Prostate gland (tissue), 2 donors: ENCODE data around the gene TBC1D21. TPM values are rescaled to one million over a fixed set of nuclear protein-coding genes. Genes with fewer than 3 reads are reported as not detected.

ENCODE experiments used
- DNase-seq: peaks from one replicate; pipeline ENCODE4 v3.0.0-alpha.2; 2019; ENCODE audit warnings: low spot score
- H3K27ac ChIP-seq, 2 donors: fragments of 200-600 bp; sonication (generic); 2 replicates each; pipeline ENCODE4 v1.5.1; 2017 to 2019
- H3K27me3 ChIP-seq: fragments of 200-600 bp; sonication (generic); replicated peaks from 2 replicates; pipeline ENCODE4 v1.5.1; 2019; ENCODE audit not compliant: insufficient read depth
- H3K36me3 ChIP-seq, 2 donors: fragments of 200-600 bp; sonication (generic); 1 replicate in 1 of 2; 2 replicates in 1 of 2; pipeline versions ENCODE4 v1.5.1 to v1.8.1; 2017 to 2019
- H3K4me1 ChIP-seq: fragments of 200-600 bp; sonication (generic); replicated peaks from 2 replicates; pipeline ENCODE4 v1.5.1; 2019
- H3K4me3 ChIP-seq, 2 donors: fragments of 200-600 bp; sonication (generic); 2 replicates each; pipeline ENCODE4 v1.5.1; 2017 to 2019
- H3K9me3 ChIP-seq: fragments of 200-600 bp; sonication (generic); 2 replicates; pipeline ENCODE4 v1.5.1; 2017
- POLR2A ChIP-seq: fragments of 450-650 bp; IDR thresholded peaks from one replicate; pipeline ENCODE4 v1.6.1; 2016; ENCODE audit warnings: antibody characterized with exemption, mild to moderate bottlenecking
- POLR2AphosphoS5 ChIP-seq: sonication (generic); formaldehyde crosslinking; IDR thresholded peaks from one replicate; pipeline ENCODE4 v1.6.1; 2017; ENCODE audit warnings: antibody characterized with exemption
- WGBS: methylation state at CpG from one replicate; pipeline ENCODE4 v1.1.5; 2018; 5-methylcytosine and 5-hydroxymethylcytosine counted together
- intact Hi-C: fragments of 100-400 bp; cut with DNase I; formaldehyde crosslinking; loops from one replicate; pipeline ENCODE4 v1.14.2; 2022
- total RNA-seq, 2 donors: library from RNA; depleted of rRNA; stranded (reverse); fragments of >200 nt; gene quantifications; one replicate each; pipeline ENCODE4 v1.1.0, GENCODE V29; 2016
- TF ChIP-seq, protein P1 (sequence below), 4 experiments: fragments of 200-600 bp in 2 of 4; fragments of 450-650 bp in 2 of 4; sonication (generic) in 2 of 4; IDR thresholded peaks; 1 replicate in 3 of 4; 2 replicates in 1 of 4; pipeline ENCODE4 v1.5.1; 2016 to 2019; ENCODE audit warnings: antibody characterized with exemption in 4 of 4, mild to moderate bottlenecking in 2 of 4, moderate library complexity in 2 of 4

The TBC1D21 gene
- total RNA-seq, 2 donors from 2014 or later, result 1.4 TPM; not detected in 1

DNA sequence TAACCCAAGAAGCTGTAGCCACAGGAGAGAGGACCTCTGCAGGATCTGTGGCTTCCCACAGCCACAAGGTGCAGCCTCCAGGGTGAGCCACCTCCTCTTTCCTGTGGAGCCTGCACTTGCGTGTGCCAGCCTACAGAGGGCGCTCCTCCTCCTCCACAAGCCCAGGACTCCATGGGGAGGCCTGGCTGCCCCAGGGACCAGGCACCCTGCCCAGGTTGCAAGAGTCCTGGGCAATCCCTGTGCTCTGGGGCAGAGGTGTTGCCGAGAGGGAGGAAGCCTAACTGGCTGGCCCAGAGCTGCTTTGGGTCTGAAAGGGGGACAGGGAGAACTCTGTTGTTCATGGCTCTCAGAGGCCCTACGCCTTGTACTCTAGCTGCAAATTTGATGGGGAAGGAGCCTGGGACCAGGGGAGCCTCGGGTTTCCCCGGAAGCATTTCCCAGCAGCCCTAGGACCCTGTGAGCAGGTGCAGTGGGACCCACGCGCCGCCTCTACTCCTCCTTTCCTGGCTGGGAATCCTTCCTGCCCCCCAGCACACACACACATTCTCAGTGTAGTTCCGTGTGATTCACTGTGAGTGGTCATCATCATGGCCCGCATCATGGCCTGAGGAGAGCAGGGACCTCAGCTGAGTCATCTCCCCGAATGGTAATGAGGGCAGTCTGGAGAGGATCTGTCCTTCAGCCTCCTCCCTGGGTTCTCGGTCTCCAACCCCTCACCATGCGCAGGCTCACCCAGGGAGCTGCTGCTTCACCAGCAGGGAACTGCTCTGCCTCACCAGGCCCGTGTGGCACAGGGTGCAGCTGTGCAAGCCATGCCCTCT, 24.3 kb downstream of the TBC1D21 start:
- intact Hi-C loops, result no loop called here
- H3K27ac ChIP-seq, result no peak overlapping the region

DNA sequence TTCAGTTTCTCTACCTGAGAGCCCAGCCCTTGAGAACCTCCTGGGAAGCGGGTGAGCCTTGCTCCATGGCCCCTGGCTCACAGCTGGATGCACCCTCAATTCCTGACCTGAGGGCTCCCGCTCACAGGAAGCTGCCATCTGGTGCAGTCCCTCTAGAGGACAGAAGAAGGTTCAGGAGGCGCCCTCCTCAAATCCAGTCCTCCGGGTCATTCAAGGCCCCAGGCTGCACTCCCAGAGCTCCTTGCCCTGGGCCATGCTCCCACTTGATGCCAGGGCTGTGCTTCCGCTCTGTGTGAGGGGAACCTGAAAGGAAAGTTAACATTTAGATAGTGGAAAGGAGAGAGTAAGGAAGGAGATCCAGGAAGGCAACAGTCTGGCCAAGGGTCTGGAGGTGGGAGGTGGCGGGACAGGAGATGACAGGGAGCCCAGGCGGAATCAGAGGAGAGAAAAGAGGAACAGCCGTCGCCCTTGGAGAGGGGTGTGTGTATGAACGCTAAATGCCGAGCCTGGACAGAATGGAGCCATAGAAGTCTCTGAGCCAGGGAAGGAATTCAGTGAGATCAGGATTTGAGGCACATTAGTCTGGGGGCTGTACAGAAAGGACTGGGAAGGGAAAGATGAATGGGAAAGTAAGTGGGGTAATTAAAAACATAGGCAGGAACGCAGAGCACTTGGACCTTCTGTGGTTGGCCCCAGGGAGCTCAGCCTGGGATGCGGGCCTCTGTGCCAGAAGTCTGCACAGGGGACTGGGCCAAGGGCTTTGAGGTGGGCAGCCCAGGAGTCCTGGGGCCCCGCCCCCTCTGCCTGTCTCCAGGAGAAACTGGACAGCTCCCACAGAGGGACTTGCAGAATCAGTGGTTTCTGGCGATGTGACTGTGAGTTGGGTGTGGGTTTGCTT, 26.1 kb downstream of the TBC1D21 start:
- 58% methylated on average over 15 of the region's 15 CpGs for WGBS
- intact Hi-C loops, result no loop called here

More for the DNA sequence above, 24.3 kb downstream of the TBC1D21 start:
- no peak for TF ChIP-seq POLR2AphosphoS5
- TF ChIP-seq, protein P1, sequence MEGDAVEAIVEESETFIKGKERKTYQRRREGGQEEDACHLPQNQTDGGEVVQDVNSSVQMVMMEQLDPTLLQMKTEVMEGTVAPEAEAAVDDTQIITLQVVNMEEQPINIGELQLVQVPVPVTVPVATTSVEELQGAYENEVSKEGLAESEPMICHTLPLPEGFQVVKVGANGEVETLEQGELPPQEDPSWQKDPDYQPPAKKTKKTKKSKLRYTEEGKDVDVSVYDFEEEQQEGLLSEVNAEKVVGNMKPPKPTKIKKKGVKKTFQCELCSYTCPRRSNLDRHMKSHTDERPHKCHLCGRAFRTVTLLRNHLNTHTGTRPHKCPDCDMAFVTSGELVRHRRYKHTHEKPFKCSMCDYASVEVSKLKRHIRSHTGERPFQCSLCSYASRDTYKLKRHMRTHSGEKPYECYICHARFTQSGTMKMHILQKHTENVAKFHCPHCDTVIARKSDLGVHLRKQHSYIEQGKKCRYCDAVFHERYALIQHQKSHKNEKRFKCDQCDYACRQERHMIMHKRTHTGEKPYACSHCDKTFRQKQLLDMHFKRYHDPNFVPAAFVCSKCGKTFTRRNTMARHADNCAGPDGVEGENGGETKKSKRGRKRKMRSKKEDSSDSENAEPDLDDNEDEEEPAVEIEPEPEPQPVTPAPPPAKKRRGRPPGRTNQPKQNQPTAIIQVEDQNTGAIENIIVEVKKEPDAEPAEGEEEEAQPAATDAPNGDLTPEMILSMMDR (IDR thresholded peaks at IDR 0.05), result peak; percentile 44 to 65 (median 59)
- no peak overlapping the region for H3K4me3 ChIP-seq
- H3K36me3 ChIP-seq, result no peaks in the 10 kb centered on the region
- no peaks in the 10 kb centered on the region for H3K4me1 ChIP-seq
- H3K9me3 ChIP-seq, result no peaks in the 10 kb centered on the region
- H3K27me3 ChIP-seq, result no peaks in the 10 kb centered on the region
- no peak for DNase-seq
- WGBS, result 80% methylated on average over 15 of the region's 15 CpGs

DNA sequence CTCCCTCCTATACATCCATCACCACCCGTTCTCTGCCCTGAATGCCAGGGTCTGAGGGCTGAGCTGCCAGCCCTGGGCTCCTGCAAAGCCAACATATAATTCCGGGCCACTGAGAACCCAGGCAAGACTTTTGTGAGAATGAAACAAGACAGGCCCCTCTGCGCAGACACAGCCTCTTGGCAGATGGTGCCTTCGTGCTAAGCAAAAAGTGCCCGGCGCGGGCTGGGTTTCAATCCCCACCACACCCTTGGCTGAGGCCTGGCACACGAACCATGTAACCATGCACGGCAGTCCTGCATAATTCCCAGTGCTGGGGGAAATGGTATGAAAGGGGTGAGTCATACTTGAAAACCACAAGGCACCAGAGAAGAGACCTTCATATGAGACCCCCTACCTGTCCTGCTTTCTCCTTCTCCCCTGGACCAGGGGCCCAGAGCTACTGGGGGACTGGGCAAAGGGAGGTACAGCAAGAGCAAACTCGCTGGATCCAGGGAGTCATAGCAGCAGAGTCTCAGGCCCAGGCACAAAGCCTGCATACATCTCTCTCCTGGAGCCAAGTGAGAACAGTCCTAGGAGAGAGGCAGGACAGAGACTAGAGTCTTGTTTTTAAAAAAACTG, 26.8 kb downstream of the TBC1D21 start:
- no peak for DNase-seq
- H3K9me3 ChIP-seq, result no peaks in the 10 kb centered on the region
- no peak overlapping the region for H3K4me3 ChIP-seq
- H3K27ac ChIP-seq, result no peak overlapping the region
- intact Hi-C loops, result no loop called here
- H3K27me3 ChIP-seq, result no peaks in the 10 kb centered on the region
- TF ChIP-seq, protein P1 (IDR thresholded peaks at IDR 0.05), result no peak
- TF ChIP-seq POLR2AphosphoS5 (no peak), POLR2A (no peak)
- no peaks in the 10 kb centered on the region for H3K4me1 ChIP-seq
- 71% methylated on average over 10 of the region's 10 CpGs for WGBS
- no peaks in the 10 kb centered on the region for H3K36me3 ChIP-seq

More for the DNA sequence above, 26.1 kb downstream of the TBC1D21 start:
- Histone ChIP-seq H3K27me3 (no peaks in the 10 kb centered on the region), H3K36me3 (no peaks in the 10 kb centered on the region), H3K9me3 (no peaks in the 10 kb centered on the region), H3K4me3 (no peak overlapping the region), H3K27ac (no peak overlapping the region), H3K4me1 (no peaks in the 10 kb centered on the region)
- no peak for DNase-seq
- no peak for TF ChIP-seq POLR2A
- TF ChIP-seq POLR2AphosphoS5, result no peak
- TF ChIP-seq, protein P1 (IDR thresholded peaks at IDR 0.05), result no peak

DNA sequence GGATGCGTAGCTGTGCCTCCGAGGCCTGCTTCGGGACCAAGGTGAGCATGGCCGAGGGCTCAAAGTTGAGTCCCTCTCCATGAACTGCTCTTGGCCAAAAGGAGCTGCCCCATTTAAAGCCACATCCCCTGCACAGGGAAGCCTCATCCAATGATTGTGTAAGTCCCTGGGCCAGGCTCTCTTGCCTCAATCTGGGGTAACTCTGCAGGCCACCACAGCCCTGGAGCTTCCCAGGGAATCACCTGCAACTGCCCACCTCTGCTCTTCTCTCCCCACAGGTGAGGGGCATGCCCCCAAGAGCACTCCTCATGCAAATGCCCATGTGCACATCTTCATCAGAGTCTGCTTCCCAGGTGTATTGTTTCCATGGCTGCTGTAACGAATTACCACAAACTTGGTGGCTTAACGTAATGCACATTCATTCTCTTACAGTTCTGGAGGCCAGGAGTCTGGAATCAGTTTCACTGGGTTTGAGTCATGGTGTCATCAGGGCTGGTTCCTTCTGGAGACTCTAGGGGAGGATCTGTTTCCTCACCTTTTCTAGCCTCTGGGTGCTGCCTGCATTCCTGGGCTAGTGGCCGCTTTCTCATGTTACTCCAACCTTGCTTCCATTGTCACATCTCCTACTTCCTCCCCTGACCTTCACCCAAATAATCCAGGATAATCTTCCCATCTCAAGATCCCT, 27.9 kb downstream of the TBC1D21 start:
- Histone ChIP-seq H3K4me3 (no peak overlapping the region), H3K27me3 (no peaks in the 10 kb centered on the region), H3K9me3 (no peaks in the 10 kb centered on the region), H3K4me1 (no peaks in the 10 kb centered on the region), H3K27ac (no peak overlapping the region), H3K36me3 (no peaks in the 10 kb centered on the region)
- 94% methylated on average over 7 of the region's 7 CpGs for WGBS
- TF ChIP-seq POLR2AphosphoS5 (no peak), POLR2A (no peak)
- TF ChIP-seq, protein P1 (IDR thresholded peaks at IDR 0.05), result no peak
- intact Hi-C loops, result no loop called here
- DNase-seq, result no peak
